GM12878 (cell line): ENCODE results near the gene BACE1-AS. TPM values are rescaled to one million over a fixed set of nuclear protein-coding genes. Genes with fewer than 3 reads are reported as not detected.

ENCODE experiments used
- EP300 ChIP-seq, 2 experiments: fragments of 150-350 bp in 1 of 2; IDR thresholded peaks; 2 replicates each; pipeline ENCODE4 v1.6.1; 2011 to 2012; ENCODE audit warnings: low read depth in 2 of 2, low read length in 2 of 2, borderline replicate concordance in 1 of 2, improper control_type of control experiment in 1 of 2, inconsistent platforms in 1 of 2; ENCODE audit not compliant: control insufficient read depth in 1 of 2
- NR2C2 ChIP-seq: IDR thresholded peaks from 2 replicates; pipeline ENCODE4 v1.6.1; 2011; ENCODE audit warnings: borderline replicate concordance, low read depth; ENCODE audit not compliant: control insufficient read depth, insufficient read length
- PAX5 ChIP-seq: IDR thresholded peaks from 2 replicates; pipeline ENCODE4 v1.6.1; 2011; ENCODE audit warnings: low read depth, low read length, borderline replicate concordance
- POLR2A ChIP-seq: IDR thresholded peaks from 2 replicates; pipeline ENCODE4 v1.6.1; 2011; ENCODE audit warnings: low read depth, mild to moderate bottlenecking, low read length
- REST ChIP-seq: IDR thresholded peaks from 2 replicates; pipeline ENCODE4 v1.6.1; 2012; ENCODE audit warnings: mild to moderate bottlenecking, low read depth, low read length
- SMARCA5 ChIP-seq: fragments of 450-650 bp; IDR thresholded peaks from 2 replicates; pipeline ENCODE4 v1.6.1; 2017; ENCODE audit warnings: mild to moderate bottlenecking
- SP1 ChIP-seq: IDR thresholded peaks from one replicate; pipeline ENCODE4 v1.6.1; 2011; ENCODE audit warnings: low read depth, low read length
- ZBTB4 ChIP-seq: fragments of 450-650 bp; formaldehyde crosslinking; IDR thresholded peaks from 2 replicates; pipeline ENCODE4 v1.4.0; 2022; ENCODE audit warnings: mild to moderate bottlenecking, moderate library complexity
- polyA plus RNA-seq, 11 experiments: library from polyadenylated mRNA; depleted of rRNA in 4 of 11; unstranded in 6 of 11; stranded (reverse) in 5 of 11; fragments of >200 nt; fragmentation: Nextera tagmentation in 4 of 11; fragmentation: Illumina TruSeq in 1 of 11; extraction: Ambion mirVana in 4 of 11; extraction: Trizol in 1 of 11; gene quantifications; 1 replicate in 1 of 11; 2 replicates in 10 of 11; pipeline versions ENCODE4 v1.2.1 to v1.2.3, GENCODE V29; 2011 to 2016; ENCODE audit warnings: inconsistent platforms in 2 of 11, missing spikeins in 2 of 11, low read depth in 1 of 11
- total RNA-seq, 4 experiments: library from RNA; depleted of rRNA in 3 of 4; stranded (reverse); fragments of >200 nt in 3 of 4; fragmentation: Illumina TruSeq in 1 of 4; extraction: Trizol in 1 of 4; gene quantifications; 2 replicates each; pipeline versions ENCODE4 v1.2.1 to v1.2.3, GENCODE V29; 2013 to 2021

The BACE1-AS gene
- total and polyA plus RNA-seq, 10 of the 15 experiments (the other 5 are each of a cell fraction or from before 2014, with no cell fraction given) = 2.0 to 6.7 (median 3.9) TPM

- no peak for TF ChIP-seq REST
- TF ChIP-seq ZBTB4 = no peak
- TF ChIP-seq EP300 (IDR thresholded peaks at IDR 0.05; ENCODE audit: borderline replicate concordance in 1 of 2, control insufficient read depth in 1 of 2, low read depth in 2 of 2, low read length in 2 of 2) = no peak
- TF ChIP-seq POLR2A = no peak
- TF ChIP-seq PAX5 = no peak
- no peak for TF ChIP-seq SP1
- TF ChIP-seq SMARCA5 = no peak
- no peak for TF ChIP-seq NR2C2
These were observed 34.6 kb upstream of the BACE1-AS start (continued) for GRCh38 chr11:117256573-117256972.
